Ovary (tissue), 3 donors: ENCODE data around the gene PALLD.

Experiments
- CTCF ChIP-seq, 3 donors: fragments of 450-650 bp in 2 of 3; fragments of 200-600 bp in 1 of 3; IDR thresholded peaks; one replicate each; pipeline versions ENCODE4 v1.5.1 to v1.8.0; 2016 to 2022; ENCODE audit warnings: antibody characterized with exemption in 3 of 3, mild to moderate bottlenecking in 1 of 3
- EP300 ChIP-seq: sonication (generic); formaldehyde crosslinking; IDR thresholded peaks from one replicate; pipeline ENCODE4 v1.6.1; 2017; ENCODE audit warnings: antibody characterized with exemption
- POLR2A ChIP-seq: fragments of 450-650 bp; IDR thresholded peaks from one replicate; pipeline ENCODE4 v1.6.1; 2017; ENCODE audit warnings: antibody characterized with exemption, mild to moderate bottlenecking, moderate library complexity
- donor health status: DM: no; HTN: no; CAD: no.

DNA sequence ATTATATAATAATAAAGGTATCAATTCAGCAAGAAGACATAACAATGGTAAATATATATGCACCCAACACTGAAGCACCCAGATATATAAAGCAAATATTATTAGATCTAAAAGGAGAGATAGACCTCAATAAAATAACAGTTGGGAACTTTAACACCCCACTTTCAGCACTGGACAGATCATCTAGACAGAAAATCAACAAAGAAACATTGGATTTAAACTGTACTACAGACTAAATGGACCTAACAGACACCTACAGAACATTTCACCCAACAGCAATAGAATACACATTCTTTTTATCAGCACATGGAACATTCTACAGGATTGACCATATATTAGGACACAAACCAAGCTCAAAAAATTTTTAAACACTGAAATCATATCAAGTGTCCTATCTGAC, 436.6 kb downstream of the PALLD start:
- TF ChIP-seq CTCF (IDR thresholded peaks at IDR 0.05) (no peak), EP300 (no peak), POLR2A (no peak)
